GM21529 (cell line): ENCODE results near the gene EDEM1.
"Not testable (repeated sequence)": the region's sequence is repeated elsewhere in the genome, so short reads cannot be mapped to it uniquely, and the experiment has no call there.

ENCODE experiments used
- ATAC-seq: cut with Tn5 transposase; IDR thresholded peaks from one replicate; pipeline ENCODE4 v1.9.1; 2021; ENCODE audit not compliant: unreplicated experiment

EDEM1 gene

DNA sequence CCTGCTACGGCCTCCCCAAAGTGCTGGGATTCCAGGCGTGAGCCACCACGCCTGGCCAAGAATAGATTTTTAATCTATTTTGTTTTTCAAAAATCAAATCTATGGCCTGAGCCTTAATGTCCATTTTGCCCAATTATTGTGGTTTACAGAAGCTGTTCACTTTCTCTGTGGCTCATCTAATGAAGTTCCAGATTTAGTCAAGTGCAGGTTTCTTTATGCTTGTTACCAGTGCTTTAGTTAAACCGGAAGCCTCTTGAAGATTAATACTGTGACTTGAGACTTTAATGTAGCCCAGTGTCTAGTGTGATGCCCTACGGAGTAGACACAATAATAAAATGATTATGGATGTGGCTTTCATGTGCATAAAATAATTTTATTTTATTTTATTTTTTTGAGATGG, 16.5 kb upstream of the EDEM1 start:
- ATAC-seq = no peak

DNA sequence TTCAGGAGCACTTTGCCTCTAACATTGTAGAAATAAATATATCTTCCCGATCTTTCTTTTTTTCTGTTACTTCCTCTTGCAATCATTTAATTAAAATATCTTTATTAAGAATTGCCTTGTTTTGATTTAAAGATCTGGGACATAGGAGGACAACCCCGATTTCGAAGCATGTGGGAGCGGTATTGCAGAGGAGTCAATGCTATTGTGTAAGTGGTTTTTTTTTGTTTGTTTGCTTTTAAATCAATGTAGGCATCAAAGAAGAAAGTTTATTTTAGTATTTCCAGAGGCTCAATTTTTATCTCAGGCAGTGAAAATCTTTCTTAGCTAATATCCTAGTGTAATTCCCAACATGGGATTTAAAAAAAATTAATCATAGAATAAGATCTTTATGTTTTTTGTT, 15.5 kb upstream of the EDEM1 start:
- ATAC-seq = no peak

DNA sequence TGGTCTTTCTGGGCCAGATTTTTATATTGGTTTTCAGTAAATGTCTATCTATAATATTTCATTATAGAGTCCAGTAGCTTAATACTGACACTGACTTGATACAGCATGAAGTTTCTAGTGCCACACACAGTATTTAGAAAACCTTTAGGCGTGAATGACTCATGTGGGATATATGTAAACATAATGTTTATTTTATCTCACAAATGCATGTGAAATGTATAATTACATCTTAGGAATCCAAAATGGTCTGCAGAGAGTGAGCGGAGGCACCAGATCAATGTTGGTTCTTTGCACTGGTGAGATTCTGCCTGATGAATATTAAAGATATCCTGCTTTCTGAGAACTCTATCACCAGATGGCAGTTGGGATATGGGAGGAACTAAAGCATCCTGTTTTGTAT, 8.5 kb upstream of the EDEM1 start:
- ATAC-seq = not testable (repeated sequence)

DNA sequence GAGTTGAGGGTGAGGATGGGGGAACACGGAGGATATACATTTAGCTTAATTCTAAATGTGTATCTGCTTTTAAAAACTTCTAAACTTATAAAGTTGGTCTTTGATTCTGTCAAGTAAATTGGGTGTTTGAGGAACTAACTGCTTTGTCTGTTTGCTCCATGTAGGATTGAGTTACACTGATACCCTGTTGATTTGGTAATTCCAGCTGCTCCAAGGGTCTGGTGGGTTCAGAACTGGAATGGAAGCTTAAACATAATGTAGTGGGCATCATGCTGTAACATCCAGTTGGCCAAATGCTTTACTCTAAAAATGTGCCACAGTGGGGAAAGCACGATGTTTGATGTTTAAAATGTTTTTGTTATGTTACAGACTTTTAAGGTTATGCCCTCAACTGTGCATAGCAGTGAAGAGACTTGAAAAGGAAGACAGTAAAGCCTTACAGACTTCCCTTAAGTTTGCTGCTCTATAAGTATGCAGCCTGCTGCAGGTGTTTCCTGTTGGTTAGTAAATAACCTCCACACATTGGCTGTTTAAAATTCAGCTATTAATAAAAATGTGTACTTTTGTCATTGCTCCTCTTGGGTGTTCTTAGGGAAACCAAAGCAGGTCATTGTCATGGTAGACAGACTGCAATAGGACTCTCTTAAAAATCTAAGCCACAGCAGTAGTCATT, 5.9 kb upstream of the EDEM1 start:
- ATAC-seq = peak; percentile 72

DNA sequence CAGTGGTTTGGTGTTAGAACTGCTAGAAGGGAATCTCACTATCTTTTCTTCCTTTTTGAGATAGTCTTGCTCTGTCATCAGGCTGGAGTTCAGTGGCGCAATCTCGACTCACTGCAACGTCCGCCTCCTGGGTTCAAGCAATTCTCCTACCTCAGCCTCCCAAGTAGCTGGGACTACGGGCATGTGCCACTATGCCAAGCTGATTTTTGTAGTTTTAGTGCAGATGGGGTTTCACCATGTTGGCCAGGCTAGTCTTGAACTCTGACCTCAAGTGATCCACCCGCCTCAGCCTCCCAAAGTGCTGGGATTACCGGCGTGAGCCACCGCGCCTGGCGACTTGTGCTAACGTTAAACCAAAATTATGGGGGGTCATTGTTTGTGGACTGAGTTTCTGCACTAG, 3.8 kb upstream of the EDEM1 start:
- ATAC-seq = not testable (repeated sequence)

DNA sequence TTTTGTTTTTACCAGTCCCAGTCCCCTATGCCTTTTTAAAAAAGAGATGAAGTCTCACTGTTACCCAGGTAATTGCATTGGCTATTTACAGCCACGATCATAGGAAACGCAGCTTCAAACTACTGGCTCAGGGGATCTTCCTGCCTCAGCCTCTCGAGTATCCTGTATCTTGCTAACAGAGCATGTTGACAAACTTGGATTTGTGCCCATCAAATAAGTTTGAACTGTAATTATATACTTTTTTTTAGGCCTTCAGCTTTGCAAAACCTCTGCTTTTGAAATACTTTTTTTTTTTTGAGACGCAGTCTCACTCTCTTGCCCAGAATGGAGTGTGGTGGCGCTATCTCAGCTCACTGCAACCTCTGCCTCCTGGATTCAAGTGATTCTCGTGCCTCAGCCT, 3.0 kb upstream of the EDEM1 start:
- no peak for ATAC-seq

DNA sequence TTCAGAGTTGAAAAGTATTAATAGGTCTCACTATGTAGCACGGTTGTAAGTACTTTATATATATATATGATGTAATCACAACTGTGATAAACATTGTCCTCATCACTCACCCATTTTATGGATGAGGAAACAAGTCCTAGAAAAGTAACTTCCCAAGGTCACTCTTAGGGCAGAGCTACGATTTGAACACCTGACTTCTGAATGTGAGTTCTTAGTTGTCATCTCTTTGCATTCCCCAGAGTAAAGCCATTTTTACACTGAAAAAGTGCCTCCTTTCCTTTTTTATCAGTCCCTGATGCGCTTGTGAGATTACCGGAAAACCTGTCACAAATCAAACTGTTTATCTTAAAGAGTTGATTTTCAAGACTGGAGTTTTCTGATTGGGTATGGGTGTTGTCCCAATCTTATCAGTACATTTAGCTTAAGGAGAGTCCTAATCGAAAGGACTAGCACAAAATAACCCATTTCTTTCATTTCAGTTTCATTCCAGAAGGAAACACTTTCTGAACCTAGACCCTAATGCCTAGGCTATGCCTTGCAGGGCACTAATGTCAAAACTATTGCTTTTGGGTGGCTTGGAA, 2.3 kb upstream of the EDEM1 start:
- ATAC-seq = no peak

DNA sequence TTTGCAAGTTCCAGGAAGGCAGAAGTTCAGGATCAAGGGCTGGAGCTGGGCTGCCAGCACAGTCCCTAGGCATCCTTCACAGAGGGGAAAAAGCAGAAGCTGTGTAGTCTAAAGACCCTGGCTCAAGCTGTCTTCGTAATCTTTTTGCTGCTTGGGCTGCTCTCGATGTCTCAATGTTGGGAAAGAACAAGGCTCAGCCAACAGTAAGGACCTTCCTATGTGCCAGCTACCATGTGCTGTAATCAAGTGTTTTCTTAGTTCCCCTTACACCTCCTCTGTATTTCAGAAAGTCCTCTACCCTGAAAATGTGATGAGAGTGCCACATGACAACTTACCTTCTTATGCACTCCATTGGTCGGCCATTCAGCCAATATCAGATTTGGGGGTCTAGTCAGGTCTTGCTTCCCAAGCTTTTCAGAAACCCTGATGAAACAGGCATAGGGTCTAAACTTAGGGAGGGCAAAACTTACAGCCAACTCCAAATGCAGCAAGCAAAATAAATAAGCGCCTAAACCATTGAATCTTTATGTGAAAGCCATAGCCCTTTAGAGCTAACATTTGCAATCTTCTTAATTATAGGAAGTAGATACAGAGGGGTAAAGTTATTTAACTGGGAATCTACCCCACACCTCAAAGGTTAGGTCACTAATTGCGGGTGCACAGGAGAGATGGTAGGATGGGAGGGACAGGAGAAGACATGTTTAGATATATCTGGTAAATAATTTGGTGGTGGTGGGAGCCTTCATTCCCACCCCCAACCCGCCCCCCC, 1.2 kb upstream of the EDEM1 start:
- peak; percentile 19 for ATAC-seq

DNA sequence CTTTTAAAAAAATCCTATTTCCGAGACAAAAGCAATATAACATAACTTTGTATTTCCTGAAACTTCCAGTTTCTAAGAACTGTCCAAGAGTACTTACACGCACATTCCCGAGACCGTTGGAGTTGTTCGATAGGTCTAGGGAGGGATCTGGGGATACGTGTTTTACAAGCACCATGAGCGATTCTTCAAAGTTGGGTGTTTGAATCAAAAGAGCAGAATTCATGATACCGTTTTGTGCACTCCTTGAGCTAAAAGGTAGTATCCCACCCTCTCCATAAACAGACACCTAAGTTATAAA, 700 bp upstream of the EDEM1 start:
- no peak for ATAC-seq

DNA sequence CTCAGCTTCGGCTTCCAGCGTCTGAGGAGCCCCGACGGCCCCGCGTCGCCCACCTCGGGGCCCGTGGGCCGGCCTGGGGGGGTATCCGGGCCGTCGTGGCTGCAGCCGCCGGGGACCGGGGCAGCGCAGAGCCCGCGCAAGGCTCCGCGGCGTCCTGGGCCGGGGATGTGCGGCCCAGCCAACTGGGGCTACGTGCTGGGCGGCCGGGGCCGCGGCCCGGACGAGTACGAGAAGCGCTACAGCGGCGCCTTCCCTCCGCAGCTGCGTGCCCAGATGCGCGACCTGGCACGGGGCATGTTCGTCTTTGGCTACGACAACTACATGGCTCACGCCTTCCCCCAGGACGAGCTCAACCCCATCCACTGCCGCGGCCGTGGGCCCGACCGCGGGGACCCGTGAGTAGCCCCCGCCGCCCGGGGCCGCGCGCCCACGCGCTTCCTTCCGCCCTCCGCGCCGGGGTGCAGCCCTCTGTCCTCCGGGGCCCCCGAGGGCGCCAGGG, 462 bp downstream of the EDEM1 start:
- peak; percentile 9 for ATAC-seq

DNA sequence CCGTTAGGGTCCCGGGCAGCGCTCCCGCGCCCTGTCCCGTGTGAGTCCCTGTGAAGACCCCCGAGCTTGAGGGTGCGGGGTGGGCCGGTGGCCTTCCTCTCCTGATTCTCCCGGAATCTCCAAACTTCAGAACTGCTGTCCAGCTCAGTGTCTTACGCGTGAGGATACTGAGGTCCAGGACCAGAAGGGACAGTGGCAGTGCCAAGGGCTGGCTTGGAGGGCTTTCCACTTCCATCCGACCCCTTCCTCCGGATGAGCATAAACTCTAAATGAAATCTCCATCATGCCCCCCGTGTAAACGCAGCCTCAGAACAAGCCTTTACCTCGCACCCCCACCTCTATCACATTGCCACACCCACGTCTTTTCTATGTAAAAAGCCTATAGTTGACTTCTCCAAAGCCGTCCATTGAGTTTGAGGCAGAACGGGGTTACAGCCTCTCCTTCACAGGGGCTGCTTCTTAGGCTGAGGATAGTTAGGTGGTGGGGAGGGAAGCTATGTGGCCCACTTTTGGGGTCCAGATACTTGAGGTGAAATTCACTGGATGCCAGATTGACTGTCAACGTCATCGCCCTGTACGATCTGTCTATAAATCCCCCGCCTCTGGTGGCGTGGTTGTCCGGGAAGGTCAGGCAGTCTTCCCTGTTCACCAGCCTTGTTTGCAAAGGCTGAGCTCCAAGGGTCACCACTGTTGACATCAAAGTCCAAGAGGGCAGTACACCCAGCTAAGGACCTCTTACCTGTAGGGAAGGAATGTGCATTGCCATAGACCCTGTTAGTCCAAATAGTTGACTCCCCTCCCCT, 1.1 kb downstream of the EDEM1 start:
- no peak for ATAC-seq

DNA sequence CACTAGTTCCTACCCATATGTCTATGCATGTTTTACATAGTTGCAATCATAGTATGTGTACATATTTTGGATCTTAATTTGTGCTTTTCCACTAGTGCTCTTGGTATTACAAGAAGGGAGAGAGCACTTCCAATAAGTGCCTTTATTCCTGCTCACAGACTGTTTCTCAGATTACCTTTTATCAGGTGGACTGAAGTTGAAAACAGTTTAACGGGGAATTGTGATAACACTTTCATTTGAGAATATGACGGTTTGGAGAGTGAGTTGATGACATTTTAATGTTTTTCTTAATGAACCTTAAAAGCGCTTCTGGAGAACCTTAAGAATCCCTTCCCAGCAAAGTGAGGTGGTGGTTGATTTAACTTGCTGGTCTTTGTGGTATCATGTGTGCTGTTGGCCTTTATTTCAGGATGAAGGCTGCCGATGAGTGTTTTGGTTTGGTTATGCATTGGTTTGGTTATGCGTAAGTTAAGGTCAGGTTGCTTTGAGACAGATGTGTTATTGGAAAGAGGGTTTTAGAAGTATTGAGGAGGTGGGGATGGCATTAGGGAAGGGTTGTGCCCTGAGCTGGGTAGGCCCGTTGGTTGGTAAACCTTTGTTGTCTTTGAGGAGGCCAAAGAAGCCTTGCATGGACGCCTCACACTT, 2.8 kb downstream of the EDEM1 start:
- no peak for ATAC-seq

DNA sequence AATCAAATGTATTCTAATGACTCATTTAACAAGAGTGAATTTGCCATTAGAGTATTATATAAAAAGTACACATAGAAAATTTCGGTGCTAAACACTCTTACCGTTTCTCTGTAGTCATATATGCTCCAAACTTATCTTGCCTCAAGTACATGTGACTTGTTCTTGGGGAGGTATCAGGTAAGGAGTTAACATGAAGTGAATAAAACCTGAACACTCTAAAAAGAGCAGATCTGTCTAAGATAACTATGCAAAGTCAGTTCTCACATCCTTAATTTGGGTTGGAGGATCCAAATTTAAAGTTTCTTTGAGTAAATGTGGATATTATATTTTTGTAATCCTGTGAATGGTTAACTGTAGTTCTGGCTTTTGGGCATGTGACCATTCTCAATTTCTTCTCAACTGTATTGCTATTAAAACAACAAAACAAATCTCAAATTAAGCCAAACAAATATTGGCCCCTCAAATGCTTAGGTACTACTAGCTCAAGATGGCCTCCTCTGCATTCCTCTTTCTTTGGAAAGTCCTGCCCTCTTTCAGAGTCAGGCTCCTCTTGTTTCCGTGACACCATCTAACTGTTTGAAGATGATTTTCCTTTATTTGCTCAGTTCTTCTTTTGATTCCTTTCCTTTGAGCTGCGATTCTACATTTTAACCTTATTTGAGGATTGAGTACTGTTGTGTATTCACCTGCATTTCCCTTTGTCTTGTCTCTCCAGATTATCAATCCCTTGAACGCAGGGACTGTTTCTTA, 4.2 kb downstream of the EDEM1 start:
- peak; percentile 9 for ATAC-seq

DNA sequence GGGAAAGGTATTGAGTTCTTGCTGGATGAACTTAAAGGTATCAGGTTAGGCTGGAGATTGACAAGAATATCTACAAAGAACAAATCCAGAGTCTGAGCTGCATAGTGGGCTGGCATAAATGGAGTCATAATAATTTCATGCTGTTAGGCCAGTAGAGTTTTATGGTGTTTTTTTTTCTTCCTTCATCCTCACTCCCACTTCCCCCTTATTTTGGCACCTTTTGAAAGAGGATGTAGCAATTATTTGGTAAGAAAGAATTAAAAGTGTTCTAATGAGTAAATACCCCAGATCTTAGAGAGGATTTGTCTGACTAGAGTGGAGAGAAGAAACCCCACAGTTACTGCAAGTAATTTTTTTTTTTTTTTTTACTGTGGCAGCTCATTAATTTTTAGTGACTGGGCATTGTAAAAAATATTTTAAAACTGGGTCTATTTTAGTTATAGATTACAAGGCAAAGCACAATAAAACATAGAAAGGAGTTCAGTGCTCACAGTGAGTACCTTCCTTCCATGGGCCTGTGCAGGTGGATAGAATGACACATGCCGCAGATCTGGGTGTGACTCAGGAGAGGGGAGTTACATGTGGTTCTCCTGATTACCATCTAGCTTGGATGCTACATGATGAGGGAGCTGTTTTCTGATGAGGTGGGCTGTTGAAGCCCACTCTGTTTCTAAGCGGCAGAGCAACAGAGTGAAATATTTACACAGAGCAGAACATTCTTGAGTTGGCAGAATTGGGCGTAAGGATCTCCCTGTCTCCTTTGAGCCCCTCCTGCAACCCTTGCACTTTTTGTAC, 5.3 kb downstream of the EDEM1 start:
- ATAC-seq = no peak

DNA sequence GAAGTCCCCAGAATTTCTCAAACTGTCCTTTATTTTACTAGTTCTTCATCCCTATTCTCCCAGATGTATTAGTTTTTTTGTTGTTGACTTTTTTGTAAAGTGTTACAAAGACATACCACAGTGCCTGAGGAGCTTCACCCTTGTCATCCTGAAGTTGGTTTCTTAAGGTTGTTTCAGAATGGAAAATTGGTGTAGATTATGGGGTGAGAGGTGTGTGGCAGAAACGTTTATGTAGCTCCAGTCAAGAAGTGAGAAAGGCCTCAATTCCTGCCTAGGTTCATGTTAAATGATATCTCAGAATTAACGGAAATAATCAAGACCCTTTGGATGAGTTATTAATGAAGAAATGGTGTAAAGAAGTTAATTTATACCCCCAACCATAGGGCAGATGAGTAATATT, 6.8 kb downstream of the EDEM1 start:
- ATAC-seq = no peak

DNA sequence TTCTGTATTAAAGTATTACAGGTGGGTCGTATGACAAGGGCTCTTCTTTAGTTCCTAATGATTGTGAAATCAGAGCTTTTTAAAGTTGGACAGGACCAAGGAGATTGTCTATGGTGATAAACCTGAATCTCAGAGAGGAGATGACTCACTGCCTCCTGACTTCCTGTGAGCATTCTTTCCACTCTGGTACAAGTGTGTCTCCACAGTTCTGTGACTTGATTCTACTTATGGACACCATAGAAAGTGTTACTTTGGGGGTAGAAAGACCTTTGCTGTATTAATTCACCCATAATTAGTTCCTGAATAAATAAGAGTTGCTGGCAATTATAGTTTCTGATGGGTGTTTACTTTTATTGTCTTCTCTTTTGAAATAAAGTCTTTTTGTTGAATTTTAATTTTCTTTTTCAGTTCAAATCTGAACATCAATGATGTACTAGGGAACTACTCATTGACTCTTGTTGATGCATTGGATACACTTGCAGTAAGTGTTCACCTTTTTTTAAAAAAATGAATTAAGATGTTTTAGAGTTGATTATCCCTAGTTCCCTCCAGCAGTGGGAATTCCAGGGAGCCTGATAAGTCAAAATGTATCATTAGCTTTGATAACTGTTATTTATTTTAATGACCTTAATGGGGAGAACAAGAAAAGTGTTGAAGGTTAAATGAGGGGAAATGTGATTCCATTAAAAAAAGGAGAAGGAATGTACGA, 7.4 kb downstream of the EDEM1 start:
- ATAC-seq = peak; percentile 40

DNA sequence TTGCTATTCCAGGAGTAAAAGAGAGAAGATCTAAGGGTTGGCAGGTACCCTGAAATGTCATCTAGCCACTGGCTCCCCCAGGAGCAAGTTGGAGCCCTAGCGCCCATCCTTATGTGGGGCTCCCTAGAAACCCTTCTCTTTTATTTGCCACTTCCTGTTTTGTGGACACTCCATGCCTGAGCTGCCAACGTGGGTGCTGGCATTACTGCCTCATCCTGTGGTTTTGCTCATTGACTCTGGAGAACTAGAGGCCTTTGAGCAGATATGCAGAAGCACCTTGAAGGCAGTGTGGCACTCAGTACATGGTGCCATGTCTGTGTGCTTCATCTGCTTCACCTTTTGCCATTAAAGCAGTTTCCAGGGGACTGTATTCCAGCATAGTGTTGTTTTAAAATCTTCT, 8.1 kb downstream of the EDEM1 start:
- no peak for ATAC-seq

DNA sequence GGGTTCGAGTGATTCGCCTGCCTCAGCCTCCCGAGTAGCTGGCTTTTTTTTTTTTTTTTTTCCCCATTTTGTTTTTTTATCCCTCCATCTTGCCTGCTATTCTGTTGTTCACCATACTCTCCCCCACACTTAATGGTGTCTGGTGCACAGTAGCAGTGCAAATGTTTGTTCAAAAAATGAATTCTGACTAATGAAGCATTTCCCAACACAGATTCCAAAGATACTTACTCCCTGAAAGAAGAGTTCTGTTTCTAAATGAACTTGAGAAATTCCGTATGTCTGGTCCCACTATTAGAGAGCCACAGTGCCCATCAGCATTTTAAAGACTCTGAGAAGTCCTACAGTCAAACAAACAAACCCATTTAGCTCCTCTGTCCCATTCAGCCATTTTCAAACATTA, 9.5 kb downstream of the EDEM1 start:
- ATAC-seq = no peak
